Left ventricle myocardium inferior (tissue), 1 donor: ENCODE results near the gene UBQLN2. TPM values are rescaled to one million over a fixed set of nuclear protein-coding genes. Genes with fewer than 3 reads are reported as not detected.
"Not testable (repeated sequence)": the region's sequence is repeated elsewhere in the genome, so short reads cannot be mapped to it uniquely, and the experiment has no call there.

Experiments used
- DNase-seq: peaks from one replicate; pipeline ENCODE4 v3.0.0-alpha.2; 2020
- H3K27ac ChIP-seq: fragments of 200-600 bp; replicated peaks from 2 replicates; pipeline ENCODE4 v1.8.0; 2021
- H3K27me3 ChIP-seq: fragments of 200-600 bp; 2 replicates; pipeline ENCODE4 v1.8.0; 2021; ENCODE audit warnings: low read depth
- H3K36me3 ChIP-seq: fragments of 200-600 bp; 2 replicates; pipeline ENCODE4 v1.8.0; 2021
- H3K4me1 ChIP-seq: fragments of 200-600 bp; 2 replicates; pipeline ENCODE4 v1.8.0; 2021
- H3K4me3 ChIP-seq: fragments of 200-600 bp; 2 replicates; pipeline ENCODE4 v1.8.0; 2021; ENCODE audit warnings: mild to moderate bottlenecking, moderate library complexity
- H3K9me3 ChIP-seq: fragments of 200-600 bp; replicated peaks from 2 replicates; pipeline ENCODE4 v1.8.0; 2021
- intact Hi-C: fragments of 100-400 bp; cut with micrococcal nuclease; formaldehyde crosslinking; loops from one replicate; pipeline ENCODE4 v1.11.0; 2022
- total RNA-seq: library from RNA; stranded (reverse); fragmentation: NEBNext Ultra II Directional; extraction: Animal tissue kit (Norgen Biotek cat#: 25700); gene quantifications from one replicate; pipeline ENCODE4 v1.2.1, GENCODE V29; 2021
- TF ChIP-seq, protein P1 (sequence below): fragments of 200-600 bp; IDR thresholded peaks from 2 replicates; pipeline ENCODE4 v1.8.0; 2021; ENCODE audit warnings: antibody characterized with exemption, mild to moderate bottlenecking, borderline replicate concordance
- donor health status: DM: no; HTN: yes; CAD: no; lungs with severe emphysema.

The UBQLN2 gene
- total RNA-seq, 1 donor from 2014 or later: 34.5 TPM

DNA sequence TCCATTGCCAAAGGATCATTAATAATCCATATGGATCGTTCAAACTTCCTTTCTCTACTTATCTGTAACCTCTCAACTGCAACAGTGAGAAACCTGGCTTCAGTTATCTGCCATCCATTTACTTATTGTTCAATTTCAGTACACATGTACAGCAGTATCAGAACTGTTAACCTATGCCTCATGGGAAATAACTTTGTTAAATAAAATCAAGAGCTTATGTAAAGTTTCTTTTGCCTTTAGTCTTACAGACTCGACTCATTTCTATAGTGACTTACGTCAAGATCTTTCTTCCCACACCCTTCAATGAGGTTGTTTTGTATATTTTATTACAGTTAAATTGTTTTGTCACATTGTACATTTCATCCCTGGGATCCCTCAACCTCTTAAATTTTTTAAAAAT, 11.4 kb downstream of the UBQLN2 start:
- H3K4me3 ChIP-seq: no peak overlapping the region
- TF ChIP-seq, protein P1, sequence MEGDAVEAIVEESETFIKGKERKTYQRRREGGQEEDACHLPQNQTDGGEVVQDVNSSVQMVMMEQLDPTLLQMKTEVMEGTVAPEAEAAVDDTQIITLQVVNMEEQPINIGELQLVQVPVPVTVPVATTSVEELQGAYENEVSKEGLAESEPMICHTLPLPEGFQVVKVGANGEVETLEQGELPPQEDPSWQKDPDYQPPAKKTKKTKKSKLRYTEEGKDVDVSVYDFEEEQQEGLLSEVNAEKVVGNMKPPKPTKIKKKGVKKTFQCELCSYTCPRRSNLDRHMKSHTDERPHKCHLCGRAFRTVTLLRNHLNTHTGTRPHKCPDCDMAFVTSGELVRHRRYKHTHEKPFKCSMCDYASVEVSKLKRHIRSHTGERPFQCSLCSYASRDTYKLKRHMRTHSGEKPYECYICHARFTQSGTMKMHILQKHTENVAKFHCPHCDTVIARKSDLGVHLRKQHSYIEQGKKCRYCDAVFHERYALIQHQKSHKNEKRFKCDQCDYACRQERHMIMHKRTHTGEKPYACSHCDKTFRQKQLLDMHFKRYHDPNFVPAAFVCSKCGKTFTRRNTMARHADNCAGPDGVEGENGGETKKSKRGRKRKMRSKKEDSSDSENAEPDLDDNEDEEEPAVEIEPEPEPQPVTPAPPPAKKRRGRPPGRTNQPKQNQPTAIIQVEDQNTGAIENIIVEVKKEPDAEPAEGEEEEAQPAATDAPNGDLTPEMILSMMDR: no peak
- intact Hi-C loops: no loop called here
- peaks cover 5% of the 10 kb centered on the region for H3K4me1 ChIP-seq
- no peaks in the 10 kb centered on the region for H3K36me3 ChIP-seq
- no peak for DNase-seq
- no peaks in the 10 kb centered on the region for H3K27me3 ChIP-seq
- no peaks in the 10 kb centered on the region for H3K9me3 ChIP-seq
- no peak overlapping the region for H3K27ac ChIP-seq

DNA sequence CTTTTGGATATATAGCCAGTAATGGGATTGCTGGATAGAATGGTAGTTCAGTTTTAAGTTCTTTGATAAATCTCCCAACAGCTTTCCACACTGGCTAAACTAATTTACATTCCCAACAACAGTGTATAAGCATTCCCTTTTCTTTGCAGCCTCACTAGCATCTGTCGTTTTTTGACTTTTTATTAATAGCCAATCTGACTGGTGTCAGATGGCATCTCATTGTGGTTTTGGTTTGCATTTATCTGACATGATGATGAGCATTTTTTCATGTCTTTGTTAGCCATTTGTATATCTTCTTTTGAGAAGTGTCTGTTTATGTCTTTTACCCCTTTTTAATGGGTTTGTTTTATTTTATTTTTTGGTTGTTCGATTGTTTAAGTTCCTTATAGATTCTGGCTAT, 13.3 kb downstream of the UBQLN2 start:
- TF ChIP-seq, protein P1: no peak
- H3K36me3 ChIP-seq: no peaks in the 10 kb centered on the region
- no peaks in the 10 kb centered on the region for H3K27me3 ChIP-seq
- H3K4me3 ChIP-seq: no peak overlapping the region
- no peaks in the 10 kb centered on the region for H3K4me1 ChIP-seq
- intact Hi-C loops: no loop called here
- peaks cover 3% of the 10 kb centered on the region for H3K9me3 ChIP-seq
- DNase-seq: no peak
- H3K27ac ChIP-seq: no peak overlapping the region

DNA sequence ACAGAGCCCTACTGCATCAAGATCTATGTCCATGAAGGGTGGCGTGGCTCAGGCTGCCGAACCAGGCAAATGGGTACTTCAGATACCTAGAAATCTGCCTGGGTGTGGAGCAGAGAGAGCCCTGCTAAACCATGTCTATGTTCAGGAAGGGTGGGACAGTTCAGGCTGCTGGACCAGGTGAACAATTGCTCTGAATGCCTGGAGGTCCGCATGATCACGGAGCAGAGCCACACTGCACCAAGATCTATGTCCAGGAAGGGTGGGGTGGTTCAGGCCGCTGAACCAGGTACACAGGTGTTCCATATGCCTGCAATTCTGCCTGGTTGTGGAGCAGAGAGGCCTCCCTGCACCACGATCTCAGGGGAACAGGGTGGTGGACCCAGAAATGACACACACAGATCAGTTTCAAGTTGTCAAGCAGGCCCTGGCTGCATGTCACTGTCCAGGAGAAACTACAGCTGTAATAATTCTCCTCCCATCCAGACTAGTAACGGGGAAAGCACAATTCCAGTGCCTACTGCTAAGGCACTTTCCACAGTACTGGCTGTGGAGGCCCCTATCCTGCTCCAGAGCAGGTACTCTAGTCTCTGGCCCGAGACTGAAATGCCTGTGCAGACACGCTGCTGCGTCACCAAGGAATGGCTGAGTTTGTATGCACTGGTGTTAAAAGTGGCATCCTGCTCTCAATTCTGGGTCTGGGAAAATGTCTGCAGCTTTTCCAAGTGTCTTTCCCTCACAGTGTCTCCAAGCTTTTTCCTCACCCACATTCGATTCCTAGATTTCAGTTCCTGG, 25.2 kb downstream of the UBQLN2 start:
- H3K4me1 ChIP-seq: no peaks in the 10 kb centered on the region
- TF ChIP-seq, protein P1: no peak
- no peak overlapping the region for H3K27ac ChIP-seq
- intact Hi-C loops: no loop called here
- H3K27me3 ChIP-seq: no peaks in the 10 kb centered on the region
- H3K9me3 ChIP-seq: peaks cover 5% of the 10 kb centered on the region
- DNase-seq: no peak
- H3K36me3 ChIP-seq: no peaks in the 10 kb centered on the region
- H3K4me3 ChIP-seq: no peak overlapping the region

DNA sequence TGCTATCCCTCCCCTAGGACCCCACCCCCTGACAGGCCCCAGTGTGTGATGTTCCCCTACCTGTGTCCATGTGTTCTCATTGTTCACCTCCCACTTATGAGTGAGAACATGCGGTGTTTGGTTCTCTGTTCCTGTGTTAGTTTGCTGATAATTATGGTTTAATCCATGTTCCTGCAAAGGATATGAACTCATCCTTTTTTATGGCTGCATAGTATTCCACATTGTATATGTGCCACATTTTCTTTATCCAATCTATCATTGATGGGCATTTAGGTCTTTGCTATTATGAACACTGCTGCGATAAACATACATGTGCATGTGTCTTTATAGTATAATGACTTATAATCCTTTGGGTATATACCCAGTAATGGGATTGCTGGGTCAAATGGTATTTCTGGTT, 28.4 kb downstream of the UBQLN2 start:
- H3K4me3 ChIP-seq, H3K4me1 ChIP-seq, H3K27ac ChIP-seq, DNase-seq, H3K9me3 ChIP-seq, intact Hi-C loops, H3K27me3 ChIP-seq, H3K36me3 ChIP-seq: not testable (repeated sequence)

DNA sequence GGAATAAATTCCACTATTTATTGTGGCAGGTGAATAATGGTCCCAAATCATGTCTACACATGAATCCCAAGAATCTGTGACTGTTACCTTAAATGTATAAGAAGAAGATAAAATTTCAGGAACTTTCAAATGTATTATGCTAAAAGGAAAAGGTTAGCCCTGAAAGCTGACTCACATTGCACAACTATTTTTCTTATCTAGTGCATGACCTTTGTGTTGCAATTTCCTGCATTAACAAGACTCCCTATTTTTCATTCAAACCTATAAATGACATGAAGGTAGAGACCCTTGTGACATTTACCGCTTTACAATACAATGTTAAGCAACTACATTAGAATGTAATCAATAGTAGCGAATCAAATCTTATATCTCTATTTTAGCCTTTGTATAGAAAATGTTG, 36.7 kb downstream of the UBQLN2 start:
- H3K4me3 ChIP-seq: no peak overlapping the region
- no peaks in the 10 kb centered on the region for H3K36me3 ChIP-seq
- H3K27me3 ChIP-seq: no peaks in the 10 kb centered on the region
- H3K9me3 ChIP-seq: no peaks in the 10 kb centered on the region
- TF ChIP-seq, protein P1: no peak
- H3K27ac ChIP-seq: no peak overlapping the region
- H3K4me1 ChIP-seq: no peaks in the 10 kb centered on the region
- intact Hi-C loops: no loop called here
- no peak for DNase-seq

DNA sequence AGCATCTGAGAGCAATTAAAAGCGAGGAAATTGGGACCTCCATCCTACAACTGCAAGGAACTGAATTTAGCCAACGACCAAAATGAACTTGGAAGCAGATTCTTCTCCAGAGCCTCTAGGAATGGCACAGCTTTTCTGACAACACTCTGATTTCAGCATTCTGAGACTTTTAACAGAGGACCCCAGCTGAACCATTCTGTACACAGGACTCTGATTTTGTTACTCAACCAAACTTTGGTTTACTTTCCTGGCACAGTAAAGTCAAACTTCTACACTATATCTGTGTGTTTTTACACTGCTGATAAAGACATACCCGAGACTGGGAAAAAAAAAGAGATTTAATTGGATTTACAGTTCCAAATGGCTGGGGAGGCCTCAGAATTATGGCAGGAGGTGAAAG, 37.6 kb downstream of the UBQLN2 start:
- no peak for DNase-seq
- H3K27me3 ChIP-seq: no peaks in the 10 kb centered on the region
- H3K27ac ChIP-seq: no peak overlapping the region
- intact Hi-C loops: no loop called here
- no peaks in the 10 kb centered on the region for H3K9me3 ChIP-seq
- no peaks in the 10 kb centered on the region for H3K4me1 ChIP-seq
- TF ChIP-seq, protein P1: no peak
- H3K36me3 ChIP-seq: no peaks in the 10 kb centered on the region
- no peak overlapping the region for H3K4me3 ChIP-seq
